ENCODE results near the gene UTS2. TPM values are rescaled to one million over a fixed set of nuclear protein-coding genes. Genes with fewer than 3 reads are reported as not detected.

The UTS2 gene
- total RNA-seq, 1 donor: not detected

DNA sequence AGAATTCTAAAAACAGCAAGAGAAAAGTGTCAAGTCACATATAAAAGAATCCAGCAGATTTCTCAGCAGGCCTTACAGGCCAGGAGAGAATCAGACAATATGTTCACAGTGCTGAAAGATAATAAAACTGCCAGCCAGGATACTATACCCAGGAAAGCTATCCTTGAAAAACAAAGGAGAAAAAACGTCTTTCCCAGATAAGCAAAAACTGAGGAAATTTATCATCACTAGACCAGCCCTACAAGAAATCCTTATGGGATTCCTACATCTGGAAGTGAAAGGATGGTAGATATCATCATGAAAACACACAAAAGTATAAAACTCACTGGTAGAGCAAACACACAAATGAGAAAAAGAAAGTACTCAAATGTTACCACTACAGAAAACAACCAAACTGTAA is 25.2 kb upstream of the UTS2 start:
- H3K4me3 ChIP-seq (ENCODE audit: low read depth, low read length): no peak overlapping the region
- DNase-seq (ENCODE audit: low read depth): no peak
- TF ChIP-seq, protein P1, sequence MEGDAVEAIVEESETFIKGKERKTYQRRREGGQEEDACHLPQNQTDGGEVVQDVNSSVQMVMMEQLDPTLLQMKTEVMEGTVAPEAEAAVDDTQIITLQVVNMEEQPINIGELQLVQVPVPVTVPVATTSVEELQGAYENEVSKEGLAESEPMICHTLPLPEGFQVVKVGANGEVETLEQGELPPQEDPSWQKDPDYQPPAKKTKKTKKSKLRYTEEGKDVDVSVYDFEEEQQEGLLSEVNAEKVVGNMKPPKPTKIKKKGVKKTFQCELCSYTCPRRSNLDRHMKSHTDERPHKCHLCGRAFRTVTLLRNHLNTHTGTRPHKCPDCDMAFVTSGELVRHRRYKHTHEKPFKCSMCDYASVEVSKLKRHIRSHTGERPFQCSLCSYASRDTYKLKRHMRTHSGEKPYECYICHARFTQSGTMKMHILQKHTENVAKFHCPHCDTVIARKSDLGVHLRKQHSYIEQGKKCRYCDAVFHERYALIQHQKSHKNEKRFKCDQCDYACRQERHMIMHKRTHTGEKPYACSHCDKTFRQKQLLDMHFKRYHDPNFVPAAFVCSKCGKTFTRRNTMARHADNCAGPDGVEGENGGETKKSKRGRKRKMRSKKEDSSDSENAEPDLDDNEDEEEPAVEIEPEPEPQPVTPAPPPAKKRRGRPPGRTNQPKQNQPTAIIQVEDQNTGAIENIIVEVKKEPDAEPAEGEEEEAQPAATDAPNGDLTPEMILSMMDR (IDR thresholded peaks at IDR 0.05; ENCODE audit: insufficient read depth, low read length): no peak

DNA sequence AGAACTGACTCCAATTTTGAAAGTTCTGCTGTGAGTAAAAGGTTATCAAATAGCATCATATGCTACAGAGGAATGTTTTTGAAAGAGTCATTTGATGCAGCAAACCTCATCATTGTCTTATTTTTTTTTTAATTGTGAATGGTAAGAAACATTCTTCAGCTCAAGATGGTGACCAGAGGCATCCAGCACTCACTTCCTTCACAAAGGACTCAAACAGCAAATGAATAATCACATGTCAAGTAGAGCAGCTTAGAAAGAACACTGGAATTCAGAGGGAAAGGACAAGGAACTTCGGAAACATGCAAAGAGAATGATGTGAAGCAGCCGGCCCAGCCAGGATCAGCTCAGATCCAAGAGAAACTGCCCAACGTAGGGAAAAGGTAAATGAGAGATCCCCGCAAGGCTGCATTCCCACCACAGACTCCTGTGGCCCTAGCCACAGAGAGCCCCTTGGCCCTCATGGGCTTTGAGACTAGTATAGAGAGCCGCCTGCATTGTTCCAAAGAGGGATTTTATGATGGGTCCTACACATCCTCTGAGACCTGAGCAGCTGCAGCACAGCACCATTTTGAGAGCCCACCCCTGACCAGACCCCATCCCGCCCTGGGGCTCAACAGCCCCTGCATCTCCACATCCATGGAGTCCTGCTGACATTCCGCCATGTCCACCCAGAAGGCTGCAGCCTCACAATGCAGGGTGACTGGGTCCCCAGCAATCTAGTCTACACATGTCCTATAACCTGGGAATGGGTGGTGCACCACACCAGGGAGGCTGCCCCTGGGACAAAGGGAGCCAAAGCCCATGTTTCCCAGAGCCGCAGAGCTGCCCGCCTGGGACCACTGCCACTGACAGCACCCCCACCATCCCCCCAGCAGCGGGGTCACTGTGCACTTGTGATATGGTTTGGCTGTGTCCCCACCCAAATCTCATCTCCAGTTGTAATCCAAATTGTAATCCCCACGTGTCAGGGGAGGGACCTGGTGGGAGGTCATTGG is 21.2 kb upstream of the UTS2 start:
- TF ChIP-seq, protein P1 (IDR thresholded peaks at IDR 0.05; ENCODE audit: insufficient read depth, low read length): no peak

DNA sequence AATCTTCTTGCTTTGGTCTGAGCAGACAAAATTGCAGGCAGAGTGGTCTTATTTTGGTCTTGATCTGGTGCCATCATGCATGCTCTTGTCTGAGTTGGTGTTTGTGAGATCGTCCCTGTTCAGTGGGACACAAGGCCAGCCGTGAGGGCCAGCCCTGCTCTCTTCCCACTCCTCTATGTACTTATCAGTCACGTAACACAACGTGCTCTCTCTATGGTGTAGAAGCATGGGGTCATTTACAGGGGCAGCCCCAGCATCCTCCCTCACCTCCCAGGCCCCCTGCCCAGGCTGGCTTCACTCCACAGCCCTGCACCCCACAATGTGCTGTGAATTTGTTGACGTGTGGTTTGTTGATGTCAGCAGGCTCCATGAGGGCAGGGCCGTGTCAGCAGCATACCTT is 18.3 kb upstream of the UTS2 start:
- H3K4me3 ChIP-seq (ENCODE audit: low read depth, low read length): no peak overlapping the region
- TF ChIP-seq, protein P1 (IDR thresholded peaks at IDR 0.05; ENCODE audit: insufficient read depth, low read length): no peak
- DNase-seq (ENCODE audit: low read depth): no peak

More for the DNA sequence above, 21.2 kb upstream of the UTS2 start:
- no peak for DNase-seq (ENCODE audit: low read depth)
- no peak overlapping the region for H3K4me3 ChIP-seq (ENCODE audit: low read depth, low read length)

DNA sequence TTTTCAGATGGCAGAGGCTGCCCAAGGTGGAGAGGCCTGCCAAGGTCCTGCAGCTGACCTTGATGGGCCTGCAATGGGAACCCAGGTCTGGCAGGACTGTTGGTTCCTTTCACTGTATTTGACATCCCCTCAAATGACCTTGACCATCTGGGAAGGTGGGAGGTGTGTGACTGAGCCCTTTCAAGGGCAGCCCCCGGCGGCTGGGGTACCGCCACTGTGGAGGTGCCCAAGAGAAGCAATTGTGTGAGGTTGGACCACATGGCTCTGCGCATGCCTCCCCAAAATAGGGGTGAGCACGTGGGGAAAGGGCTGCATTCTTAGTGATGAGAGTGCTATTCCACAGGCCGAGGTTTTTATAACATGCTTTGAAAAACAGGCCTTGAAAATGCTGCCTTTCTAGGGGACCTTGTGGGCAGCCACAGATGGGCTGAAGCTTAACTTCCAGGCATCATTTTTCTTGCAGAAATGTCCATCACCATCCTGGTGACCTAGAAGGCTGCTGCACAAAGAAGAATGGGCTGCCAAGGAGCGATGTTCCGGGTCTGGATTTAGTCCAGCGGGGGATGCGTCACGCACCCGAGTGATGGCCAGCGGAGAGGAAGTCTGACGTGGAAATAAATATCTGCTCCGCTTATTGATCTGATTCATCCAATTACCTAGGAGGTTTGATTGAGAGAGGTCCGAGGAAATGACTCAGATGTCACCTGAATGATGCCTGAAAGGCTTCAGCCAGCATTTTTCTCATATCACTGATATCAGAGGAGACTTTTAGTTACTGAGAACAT is 16.5 kb upstream of the UTS2 start:
- TF ChIP-seq, protein P1 (IDR thresholded peaks at IDR 0.05; ENCODE audit: insufficient read depth, low read length): no peak

DNA sequence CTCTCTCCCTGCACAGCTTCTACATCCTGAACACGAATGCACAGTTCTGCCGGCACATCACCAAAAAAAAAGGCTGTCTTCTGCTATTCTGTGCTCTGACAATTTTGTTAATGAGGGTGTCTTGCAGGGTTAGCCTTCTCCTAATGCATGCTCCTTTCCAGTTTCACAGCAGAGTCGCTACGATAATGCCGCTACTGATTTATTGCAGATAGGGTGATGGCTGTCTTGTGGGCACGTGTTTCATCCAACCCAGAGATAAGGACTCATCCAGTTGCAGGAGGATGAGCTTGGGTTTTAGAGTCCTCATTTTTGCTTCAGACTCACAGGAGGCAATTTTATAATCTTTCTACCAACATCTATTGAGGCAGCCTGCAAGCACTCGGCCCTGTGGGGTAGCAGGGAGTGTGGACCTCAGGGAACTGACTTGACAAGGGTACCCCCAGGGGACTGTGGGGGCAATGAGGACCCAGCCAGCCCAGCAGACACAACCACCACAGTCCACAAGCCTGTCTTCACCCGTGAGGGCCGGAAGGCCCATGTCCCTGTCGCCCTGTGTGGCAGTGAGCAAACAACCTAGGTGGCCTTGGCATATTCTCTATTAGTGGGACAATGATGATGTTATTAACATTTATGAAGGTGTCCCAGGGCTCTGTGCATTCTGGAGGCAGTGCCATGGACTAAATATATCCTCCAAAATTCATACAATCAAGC is 15.4 kb upstream of the UTS2 start:
- TF ChIP-seq, protein P1 (IDR thresholded peaks at IDR 0.05; ENCODE audit: insufficient read depth, low read length): no peak
- no peak for DNase-seq (ENCODE audit: low read depth)
- no peak overlapping the region for H3K4me3 ChIP-seq (ENCODE audit: low read depth, low read length)

More for the DNA sequence above, 16.5 kb upstream of the UTS2 start:
- no peak overlapping the region for H3K4me3 ChIP-seq (ENCODE audit: low read depth, low read length)
- no peak for DNase-seq (ENCODE audit: low read depth)

DNA sequence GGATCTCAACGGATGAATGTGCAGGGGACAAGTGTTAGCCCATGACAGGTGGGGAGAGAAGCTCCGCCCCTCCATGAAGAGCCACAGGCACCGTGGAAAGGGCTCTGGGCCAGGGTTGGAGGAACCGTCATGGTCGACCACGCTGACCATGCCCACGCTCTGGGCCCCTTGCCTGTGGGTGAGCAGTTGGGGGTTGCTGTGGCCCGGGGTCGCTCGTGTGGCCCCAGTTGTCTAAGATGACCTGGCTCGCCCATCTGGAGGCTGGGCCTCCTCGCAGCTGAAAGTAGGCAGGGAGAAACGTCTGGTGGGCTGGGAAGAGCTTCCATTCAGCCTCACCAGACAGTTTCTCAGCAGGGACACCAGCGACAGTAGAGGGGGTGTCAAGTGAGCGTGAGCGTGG is 13.1 kb upstream of the UTS2 start:
- no peak overlapping the region for H3K4me3 ChIP-seq (ENCODE audit: low read depth, low read length)
- no peak for DNase-seq (ENCODE audit: low read depth)
- TF ChIP-seq, protein P1 (IDR thresholded peaks at IDR 0.05; ENCODE audit: insufficient read depth, low read length): no peak
